H1 (cell line): ENCODE results near the gene AFG1L. TPM values are rescaled to one million over a fixed set of nuclear protein-coding genes. Genes with fewer than 3 reads are reported as not detected.

Experiments
- ASH2L ChIP-seq: fragments of 200-600, 300-600 bp; sonication (generic); IDR thresholded peaks from one replicate; pipeline ENCODE4 v1.7.1; 2017; ENCODE audit warnings: low read length
- CHD1 ChIP-seq: IDR thresholded peaks from 2 replicates; pipeline ENCODE4 v1.6.1; 2012; ENCODE audit warnings: low read depth, low read length, improper control_type of control experiment
- FOSL1 ChIP-seq: IDR thresholded peaks from 2 replicates; pipeline ENCODE4 v1.6.1; 2011; ENCODE audit warnings: mild to moderate bottlenecking, low read depth, low read length, moderate library complexity; ENCODE audit not compliant: insufficient read depth
- KDM4A ChIP-seq: IDR thresholded peaks from one replicate; pipeline ENCODE4 v1.7.1; 2012; ENCODE audit warnings: low read depth, mild to moderate bottlenecking, moderate library complexity, low read length, inconsistent platforms; ENCODE audit not compliant: severe bottlenecking
- NANOG ChIP-seq: IDR thresholded peaks from 2 replicates; pipeline ENCODE4 v1.6.1; 2011; ENCODE audit warnings: low read length, low read depth, mild to moderate bottlenecking, inconsistent platforms; ENCODE audit not compliant: insufficient read depth, poor library complexity, severe bottlenecking
- RAD21 ChIP-seq, 2 experiments: IDR thresholded peaks in 1 of 2; conservative IDR thresholded peaks in 1 of 2; 2 replicates each; pipeline ENCODE4 v1.6.1; 2011; ENCODE audit warnings: low read depth in 2 of 2, low read length in 2 of 2, improper control_type of control experiment in 1 of 2, inconsistent platforms in 1 of 2, mild to moderate bottlenecking in 1 of 2, moderate library complexity in 1 of 2
- SIX5 ChIP-seq: IDR thresholded peaks from 2 replicates; pipeline ENCODE4 v1.6.1; 2011; ENCODE audit warnings: mild to moderate bottlenecking, low read depth, low read length
- TAF1 ChIP-seq: IDR thresholded peaks from 2 replicates; pipeline ENCODE4 v1.6.1; 2011; ENCODE audit warnings: mild to moderate bottlenecking, low read depth, low read length
- ZNF274 ChIP-seq: IDR thresholded peaks from 2 replicates; pipeline ENCODE4 v1.7.0; 2012; ENCODE audit warnings: low read length, borderline replicate concordance; ENCODE audit errors: extremely low read depth
- polyA plus RNA-seq, 7 experiments: library from polyadenylated mRNA; depleted of rRNA in 3 of 7; stranded (reverse) in 5 of 7; unstranded in 2 of 7; fragments of >200 nt in 5 of 7; fragments of 200-250 nt in 2 of 7; gene quantifications; 1 replicate in 5 of 7; 2 replicates in 1 of 7; 4 replicates in 1 of 7; pipeline versions ENCODE4 v1.2.1 to v1.2.3, GENCODE V29; 2011 to 2013; ENCODE audit warnings: missing spikeins in 2 of 7, mixed read lengths in 2 of 7
- total RNA-seq: library from RNA; stranded (reverse); fragmentation: NEBNext Ultra II Directional; extraction: Animal tissue kit (Norgen Biotek cat#: 25700); gene quantifications from 2 replicates; pipeline ENCODE4 v1.2.1, GENCODE V29; 2021

The AFG1L gene
- total and polyA plus RNA-seq, 2 of the 8 experiments (the other 6 are each of a cell fraction or from before 2014, with no cell fraction given) = 0.98 to 5.7 TPM

GRCh38 chr6:108565893-108566292, 271.0 kb downstream of the AFG1L start (continued):
- TF ChIP-seq FOSL1 = no peak
- no peak for TF ChIP-seq SIX5
- TF ChIP-seq TAF1 = no peak
- no peak for TF ChIP-seq ZNF274
- no peak for TF ChIP-seq RAD21 (IDR thresholded peaks at IDR 0.05 in 1 of 2, conservative IDR thresholded peaks at IDR 0.05 in 1 of 2; ENCODE audit: low read depth in 2 of 2, low read length in 2 of 2)
- TF ChIP-seq CHD1 = no peak
- no peak for TF ChIP-seq NANOG
- no peak for TF ChIP-seq KDM4A
- TF ChIP-seq ASH2L = no peak
